GM12891 (cell line): ENCODE measurements around the gene NENF.
"Not testable (repeated sequence)": the region's sequence is repeated elsewhere in the genome, so short reads cannot be mapped to it uniquely, and the experiment has no call there.

Experiments used
- DNase-seq: peaks from one replicate; pipeline ENCODE4 v3.0.0; 2011; ENCODE audit warnings: low spot score; ENCODE audit not compliant: insufficient read length
- FAIRE-seq: peaks from 2 replicates; lab custom pipeline; 2011; peaks lifted over from hg19 to GRCh38; lab: Jason Lieb, UNC
- PAX5 ChIP-seq: IDR thresholded peaks from 2 replicates; pipeline ENCODE4 v1.6.1; 2011; ENCODE audit warnings: low read length, moderate library complexity, mild to moderate bottlenecking; ENCODE audit not compliant: insufficient read depth, severe bottlenecking
- POLR2A ChIP-seq: IDR thresholded peaks from 2 replicates; pipeline ENCODE4 v1.6.1; 2011; ENCODE audit warnings: low read depth, low read length, control low read depth
- POLR2AphosphoS5 ChIP-seq: IDR thresholded peaks from 2 replicates; pipeline ENCODE4 v1.6.1; 2011; ENCODE audit warnings: low read depth, low read length, control low read depth
- POU2F2 ChIP-seq: IDR thresholded peaks from 2 replicates; pipeline ENCODE4 v1.6.1; 2011; ENCODE audit warnings: low read depth, mild to moderate bottlenecking, control low read depth, low read length, moderate library complexity
- SPI1 ChIP-seq: IDR thresholded peaks from 2 replicates; pipeline ENCODE4 v1.6.1; 2011; ENCODE audit warnings: low read depth, low read length, control low read depth
- TAF1 ChIP-seq: IDR thresholded peaks from 2 replicates; pipeline ENCODE4 v1.6.1; 2011; ENCODE audit warnings: low read depth, low read length, control low read depth

Gene NENF

DNA sequence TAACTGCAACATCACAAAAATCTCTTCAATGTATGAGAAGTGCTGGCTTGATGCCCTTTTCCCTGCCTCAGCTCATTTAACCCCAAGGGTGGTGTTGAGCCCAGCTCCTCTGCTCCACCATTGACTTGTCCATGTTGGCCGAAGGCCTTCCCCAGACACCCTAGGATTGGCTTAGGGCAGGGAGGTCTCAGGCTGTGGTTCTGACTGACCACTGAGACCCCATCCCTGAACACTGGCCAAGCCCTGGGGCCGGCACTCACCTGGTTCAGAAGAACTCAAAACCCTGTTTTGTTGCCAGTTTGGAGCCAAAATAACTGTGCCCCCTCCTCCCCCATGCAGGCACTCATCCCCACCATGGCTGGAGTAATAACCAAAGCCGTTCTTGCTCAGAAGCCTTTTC, 38.6 kb downstream of the NENF start:
- TF ChIP-seq POLR2AphosphoS5, result no peak
- no peak for TF ChIP-seq TAF1
- TF ChIP-seq POU2F2, result no peak
- TF ChIP-seq POLR2A, result no peak
- no peak for TF ChIP-seq PAX5
- no peak for TF ChIP-seq SPI1
- DNase-seq (no peak), FAIRE-seq (no peak)

DNA sequence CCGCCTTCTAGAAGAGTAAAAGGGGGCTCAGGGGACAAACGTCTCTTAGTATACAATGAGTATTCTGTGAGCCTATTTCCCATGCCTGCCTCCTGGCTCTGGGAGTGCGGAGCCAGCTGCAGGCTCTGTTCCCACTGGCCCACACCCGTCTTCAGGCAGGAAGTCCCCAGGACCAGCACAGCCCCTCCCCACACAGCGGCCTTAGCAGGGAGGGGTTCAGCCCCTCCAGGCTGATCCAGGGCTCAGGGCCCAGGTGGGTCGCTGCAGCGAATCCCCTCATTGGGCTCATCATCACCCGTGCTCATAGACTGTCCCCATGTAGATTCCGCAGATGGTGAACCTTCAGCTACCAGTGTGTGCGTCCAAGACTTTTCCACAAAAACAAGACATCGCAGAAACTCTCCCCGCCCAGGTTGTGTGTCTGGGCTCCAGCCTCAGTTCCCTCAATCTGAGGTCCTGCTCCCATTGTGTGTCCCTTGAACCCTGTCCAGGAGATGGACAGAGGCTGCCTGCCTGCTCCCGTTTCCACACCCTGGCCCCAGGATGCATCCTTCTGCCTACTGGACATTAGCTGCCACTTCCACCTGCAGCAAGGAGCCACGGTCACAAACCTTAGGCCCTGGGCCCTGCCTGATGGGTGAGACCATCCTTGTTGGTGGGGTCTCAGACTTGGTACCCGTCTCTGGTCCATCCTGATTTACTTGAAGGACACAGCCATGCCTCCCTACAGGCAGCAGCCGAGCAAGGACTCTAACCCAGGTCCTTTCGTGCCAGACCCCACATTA, 39.4 kb downstream of the NENF start:
- TF ChIP-seq PAX5 (no peak), POLR2AphosphoS5 (no peak), TAF1 (no peak)
- DNase-seq (no peak), FAIRE-seq (no peak)

DNA sequence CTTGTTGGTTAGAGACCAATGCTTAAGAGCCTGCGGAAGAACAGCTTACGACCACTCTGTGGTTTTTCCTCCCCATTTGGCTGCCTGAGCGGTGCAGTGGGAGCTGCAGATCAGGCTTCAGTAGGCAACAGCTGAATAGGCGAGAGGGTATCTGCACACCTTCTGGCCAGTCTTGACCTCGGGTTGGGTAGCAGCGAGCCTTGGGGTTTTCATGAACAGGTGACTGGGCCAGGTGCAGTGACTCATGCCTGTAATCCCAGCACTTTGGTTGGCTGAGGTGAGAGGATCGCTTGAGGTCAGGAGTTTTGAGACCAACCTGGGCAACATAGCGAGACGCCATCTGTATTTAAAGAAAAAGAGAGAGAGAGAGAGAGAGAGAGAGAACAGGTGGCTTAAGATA, 41.0 kb downstream of the NENF start:
- DNase-seq (no peak), FAIRE-seq (no peak)
- TF ChIP-seq PAX5 (no peak), POU2F2 (no peak), POLR2AphosphoS5 (no peak), SPI1 (no peak), TAF1 (no peak), POLR2A (no peak)

DNA sequence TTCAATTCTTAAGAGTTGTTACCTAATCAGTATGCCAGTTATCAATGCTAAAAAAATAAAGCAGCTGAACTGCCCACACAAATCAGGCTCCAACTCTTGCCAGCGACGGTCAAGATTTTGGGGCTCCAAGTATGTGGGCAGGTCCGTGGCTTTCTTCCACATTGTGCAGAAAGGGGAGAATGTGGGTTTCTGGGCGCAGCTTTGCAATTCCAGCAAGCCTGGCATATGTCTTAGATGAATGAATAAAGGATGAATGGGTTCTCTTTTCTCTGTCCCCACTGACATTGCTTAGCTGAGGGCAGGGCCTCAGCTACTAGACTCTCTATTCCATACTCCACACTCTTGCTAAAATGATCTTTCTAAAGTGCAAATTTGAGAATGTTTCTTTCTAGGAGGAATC, 42.4 kb downstream of the NENF start:
- FAIRE-seq (no peak), DNase-seq (no peak)
- no peak for TF ChIP-seq POU2F2
- no peak for TF ChIP-seq TAF1
- no peak for TF ChIP-seq POLR2AphosphoS5
- no peak for TF ChIP-seq POLR2A
- no peak for TF ChIP-seq SPI1
- no peak for TF ChIP-seq PAX5

DNA sequence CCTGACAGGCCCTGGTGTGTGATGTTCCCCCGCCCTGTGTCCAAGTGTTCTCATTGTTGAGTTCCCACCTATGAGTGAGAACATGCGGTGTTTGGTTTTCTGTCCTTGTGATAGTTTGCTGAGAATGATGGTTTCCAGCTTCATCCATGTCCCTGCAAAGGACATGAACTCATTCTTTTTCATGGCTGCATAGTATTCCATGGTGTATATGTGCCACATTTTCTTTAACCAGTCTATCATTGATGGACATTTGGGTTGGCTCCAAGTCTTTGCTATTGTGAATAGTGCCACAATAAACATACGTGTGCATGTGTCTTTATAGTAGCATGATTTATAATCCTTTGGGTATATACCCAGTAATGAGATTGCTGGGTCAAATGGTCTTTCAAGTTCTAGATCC, 43.1 kb downstream of the NENF start:
- FAIRE-seq, DNase-seq: not testable (repeated sequence)

DNA sequence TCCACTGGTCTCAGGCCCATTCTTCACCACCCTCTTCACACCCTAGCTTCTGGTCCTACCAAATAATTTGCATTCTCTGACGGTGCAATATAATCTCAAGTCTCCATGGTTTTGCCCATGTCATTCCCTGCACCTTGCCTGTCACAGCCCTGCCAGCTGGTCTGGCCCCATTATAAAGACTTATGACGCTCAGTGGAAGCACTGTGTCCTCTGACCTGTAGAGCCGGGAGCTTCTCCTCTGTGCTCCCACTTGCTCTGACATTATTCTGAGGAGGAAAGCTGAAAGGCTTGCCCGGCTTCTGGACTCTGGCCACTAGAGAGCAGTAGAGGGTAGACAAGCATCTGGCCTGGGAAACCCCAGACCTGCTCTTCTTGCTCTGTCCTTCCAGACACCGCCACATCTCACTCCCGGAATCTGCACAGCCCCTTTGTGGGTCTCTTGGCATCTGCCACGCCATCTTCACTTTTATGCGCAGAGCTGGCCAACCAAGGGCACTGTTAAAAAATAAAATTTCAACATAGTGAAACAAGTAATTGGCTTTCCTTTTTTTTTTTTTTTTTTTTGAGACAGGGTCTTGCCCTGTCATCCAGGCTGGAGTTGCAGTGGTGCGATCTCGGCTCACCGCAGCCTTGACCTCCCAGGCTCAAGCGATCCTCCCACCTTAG, 44.4 kb downstream of the NENF start:
- peak; percentile 65 for DNase-seq
- peak; percentile 93 for FAIRE-seq
- TF ChIP-seq SPI1 (no peak), TAF1 (no peak), POLR2AphosphoS5 (no peak), POU2F2 (no peak), POLR2A (no peak), PAX5 (no peak)

DNA sequence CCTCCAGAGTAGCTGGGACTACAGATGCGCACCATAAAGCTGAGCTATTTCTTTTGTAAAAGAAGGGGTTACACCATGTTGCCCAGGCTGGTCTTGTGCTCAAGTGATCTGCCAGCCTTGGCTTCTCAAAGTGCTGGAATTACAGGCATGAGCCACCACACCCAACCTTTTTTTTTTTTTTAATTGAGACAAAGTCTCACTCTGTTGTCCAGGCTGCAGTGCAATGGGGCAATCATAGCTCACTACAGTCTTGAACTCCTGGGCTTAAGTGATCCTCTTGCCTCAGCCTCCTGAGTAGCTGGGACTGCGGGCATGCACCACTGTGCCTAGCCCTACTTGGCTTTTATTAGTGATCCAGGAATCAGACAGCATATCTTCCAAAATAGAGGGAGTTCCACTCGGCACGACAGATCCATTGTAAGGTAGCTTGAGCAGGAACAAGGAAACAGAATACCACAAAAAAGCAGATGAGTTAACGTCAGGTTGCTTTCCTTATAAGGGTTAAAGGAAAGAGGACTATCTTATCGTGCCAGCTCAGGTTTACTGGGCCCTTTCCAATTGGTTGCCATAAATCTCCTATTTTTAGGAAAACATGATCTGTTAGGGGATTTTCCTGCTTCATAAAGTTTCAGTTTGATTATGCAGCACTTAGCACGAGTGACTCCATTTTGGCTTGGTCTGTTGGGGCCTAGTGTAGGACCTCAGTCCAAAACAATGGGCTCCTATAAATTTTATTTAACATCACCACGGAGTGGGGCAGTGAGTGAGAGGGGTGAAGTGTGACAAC, 45.2 kb downstream of the NENF start:
- FAIRE-seq, result no peak
- no peak for DNase-seq
- TF ChIP-seq POLR2AphosphoS5 (no peak), POLR2A (no peak), PAX5 (no peak), SPI1 (no peak)

DNA sequence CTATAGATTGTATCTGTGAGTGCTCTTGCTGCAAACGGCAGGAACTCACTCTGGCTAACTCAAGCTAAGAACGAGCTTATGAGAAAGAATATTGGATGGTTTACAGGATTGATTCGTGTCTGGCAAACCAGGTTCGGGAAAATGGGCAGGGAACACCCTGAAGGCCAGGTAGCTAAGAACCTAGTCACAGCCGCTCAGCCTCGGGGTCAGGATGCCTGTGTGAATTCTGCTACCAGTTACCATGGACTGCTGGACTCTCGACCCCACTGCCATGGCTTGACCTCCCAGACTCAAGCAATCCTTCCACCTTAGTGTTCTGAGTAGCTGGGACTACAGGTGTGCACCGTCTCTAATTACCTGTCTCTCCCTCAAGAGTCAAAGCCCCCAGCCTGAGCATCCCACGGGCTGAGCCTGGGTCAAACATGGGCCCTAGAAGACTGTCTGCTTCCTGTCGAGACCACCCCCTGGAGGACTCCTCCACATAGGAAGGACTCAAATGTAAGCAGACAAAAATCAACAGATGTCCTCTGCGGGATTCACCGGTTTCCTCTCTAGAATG, 45.8 kb downstream of the NENF start:
- no peak for DNase-seq
- no peak for TF ChIP-seq PAX5
- TF ChIP-seq SPI1, result no peak
- TF ChIP-seq POU2F2, result no peak
- FAIRE-seq, result no peak

DNA sequence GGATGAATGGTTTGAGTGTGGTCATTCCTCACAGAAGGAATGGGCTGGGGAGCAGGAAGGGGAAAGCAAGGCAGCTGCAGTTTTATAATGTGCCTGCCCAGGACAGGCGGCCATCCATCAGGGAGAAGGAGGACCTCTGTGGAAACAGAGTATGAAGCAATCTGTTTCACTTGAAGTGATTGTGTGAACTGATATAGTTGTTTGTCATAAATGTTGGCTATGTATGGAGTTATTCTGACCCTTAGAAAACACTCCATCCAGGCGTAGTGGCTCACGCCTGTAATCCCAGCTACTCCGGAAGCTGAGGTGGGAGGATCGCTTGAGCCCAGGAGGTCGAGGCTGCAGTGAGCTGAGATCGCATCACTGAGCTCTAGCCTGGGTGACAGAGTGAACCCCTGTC, 46.5 kb downstream of the NENF start:
- no peak for FAIRE-seq
- DNase-seq, result no peak
- TF ChIP-seq POLR2AphosphoS5, result no peak
- TF ChIP-seq TAF1, result no peak
- TF ChIP-seq POLR2A, result no peak
- TF ChIP-seq PAX5, result no peak
- TF ChIP-seq SPI1, result no peak
- no peak for TF ChIP-seq POU2F2

DNA sequence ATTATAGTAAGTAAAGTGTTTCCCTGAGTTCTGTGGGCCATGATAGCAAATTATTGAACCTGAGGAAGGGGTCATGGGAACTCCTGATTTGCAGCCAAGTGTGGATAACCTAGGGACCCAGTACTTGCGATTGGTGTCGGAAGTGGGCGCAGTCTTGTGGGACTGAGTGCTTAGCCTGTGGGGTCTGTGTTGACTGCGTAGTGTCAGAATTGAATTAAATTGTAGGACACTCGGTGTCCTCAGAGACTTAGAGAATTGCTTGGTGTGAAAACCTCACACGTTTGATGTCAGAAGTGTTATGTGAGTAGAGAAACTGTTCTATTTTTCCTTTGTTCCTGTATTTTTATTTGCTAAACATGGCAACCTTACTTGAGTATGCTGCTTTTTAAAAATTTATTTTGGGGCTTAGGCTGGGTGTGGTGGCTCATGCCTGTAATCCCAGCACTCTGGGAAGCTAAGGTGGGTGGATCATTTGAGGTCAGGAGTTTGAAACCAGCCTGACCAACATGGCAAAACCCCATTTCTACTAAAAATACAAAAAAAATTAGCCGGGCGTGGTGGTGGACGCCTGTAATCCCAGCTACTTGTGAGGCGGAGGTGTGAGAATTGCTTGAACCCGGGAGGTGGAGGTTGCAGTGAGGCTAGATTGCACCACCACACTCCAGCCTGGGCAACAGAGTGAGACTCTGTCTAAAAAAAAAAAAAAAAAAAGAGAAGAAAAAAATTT, 48.2 kb downstream of the NENF start:
- not testable (repeated sequence) for DNase-seq, FAIRE-seq
